Prostate gland (tissue), 2 donors: ENCODE measurements around the gene RALGPS1.

Experiments used
- POLR2A ChIP-seq: fragments of 450-650 bp; IDR thresholded peaks from one replicate; pipeline ENCODE4 v1.6.1; 2016; ENCODE audit warnings: antibody characterized with exemption, mild to moderate bottlenecking
- TF ChIP-seq, protein P1 (sequence below), 4 experiments: fragments of 200-600 bp in 2 of 4; fragments of 450-650 bp in 2 of 4; sonication (generic) in 2 of 4; IDR thresholded peaks; 1 replicate in 3 of 4; 2 replicates in 1 of 4; pipeline ENCODE4 v1.5.1; 2016 to 2019; ENCODE audit warnings: antibody characterized with exemption in 4 of 4, mild to moderate bottlenecking in 2 of 4, moderate library complexity in 2 of 4

DNA sequence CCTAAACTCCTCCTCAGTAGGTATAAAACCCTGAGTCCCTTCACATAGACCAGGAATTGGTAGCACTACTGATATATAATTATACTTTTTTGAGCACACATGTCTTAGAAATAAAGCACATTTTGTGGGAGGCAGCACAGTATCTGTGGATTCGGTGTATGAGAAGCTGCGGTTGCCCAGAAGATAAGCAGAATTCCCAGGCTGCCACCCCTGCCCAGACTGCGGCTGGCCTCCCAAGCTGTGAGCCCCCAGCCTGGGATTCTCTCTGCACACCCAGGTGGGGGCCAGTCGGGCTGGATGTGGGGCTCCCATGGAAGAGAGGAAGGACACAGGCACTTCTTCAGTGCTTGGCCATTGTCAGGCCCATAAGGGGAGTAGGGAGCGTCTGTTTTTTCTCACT is 233.4 kb downstream of the RALGPS1 start:
- TF ChIP-seq, protein P1, sequence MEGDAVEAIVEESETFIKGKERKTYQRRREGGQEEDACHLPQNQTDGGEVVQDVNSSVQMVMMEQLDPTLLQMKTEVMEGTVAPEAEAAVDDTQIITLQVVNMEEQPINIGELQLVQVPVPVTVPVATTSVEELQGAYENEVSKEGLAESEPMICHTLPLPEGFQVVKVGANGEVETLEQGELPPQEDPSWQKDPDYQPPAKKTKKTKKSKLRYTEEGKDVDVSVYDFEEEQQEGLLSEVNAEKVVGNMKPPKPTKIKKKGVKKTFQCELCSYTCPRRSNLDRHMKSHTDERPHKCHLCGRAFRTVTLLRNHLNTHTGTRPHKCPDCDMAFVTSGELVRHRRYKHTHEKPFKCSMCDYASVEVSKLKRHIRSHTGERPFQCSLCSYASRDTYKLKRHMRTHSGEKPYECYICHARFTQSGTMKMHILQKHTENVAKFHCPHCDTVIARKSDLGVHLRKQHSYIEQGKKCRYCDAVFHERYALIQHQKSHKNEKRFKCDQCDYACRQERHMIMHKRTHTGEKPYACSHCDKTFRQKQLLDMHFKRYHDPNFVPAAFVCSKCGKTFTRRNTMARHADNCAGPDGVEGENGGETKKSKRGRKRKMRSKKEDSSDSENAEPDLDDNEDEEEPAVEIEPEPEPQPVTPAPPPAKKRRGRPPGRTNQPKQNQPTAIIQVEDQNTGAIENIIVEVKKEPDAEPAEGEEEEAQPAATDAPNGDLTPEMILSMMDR (IDR thresholded peaks at IDR 0.05), result no peak
- no peak for TF ChIP-seq POLR2A
